ENCODE data around the gene LRMDA.

- no peak for TF ChIP-seq CTCF (IDR thresholded peaks at IDR 0.05; ENCODE audit: borderline replicate concordance, extremely low read depth, low read length, poor library complexity, severe bottlenecking)
- TF ChIP-seq EZH2 (IDR thresholded peaks at IDR 0.05; ENCODE audit: borderline replicate concordance, low read depth, low read length, severe bottlenecking) = no peak
Observed at GRCh38 chr10:75596930-75597620, 165.7 kb downstream of the LRMDA start.

Data from DND-41 (cell line).